CD14-positive monocyte (primary cell): Measurements from ENCODE around the gene ZNF774. TPM values are rescaled to one million over a fixed set of nuclear protein-coding genes. Genes with fewer than 3 reads are reported as not detected.

ENCODE experiments used
- DNase-seq, 3 donors: peaks; one replicate each; pipeline ENCODE4 v3.0.0-alpha.2; 2011 to 2022
- H2AFZ ChIP-seq: 2 replicates; pipeline ENCODE4 v1.6.0; 2012; ENCODE audit warnings: mild to moderate bottlenecking, low read depth, low read length, inconsistent platforms; ENCODE audit not compliant: insufficient read depth, poor library complexity, severe bottlenecking
- H3K27ac ChIP-seq, 2 donors: 1 replicate in 1 of 2; 2 replicates in 1 of 2; pipeline ENCODE4 v1.5.1; 2012 to 2013; ENCODE audit warnings: low read length in 2 of 2, control low read depth in 1 of 2, inconsistent platforms in 1 of 2, low read depth in 1 of 2, mild to moderate bottlenecking in 1 of 2
- H3K27me3 ChIP-seq, 2 donors: one replicate each; pipeline versions ENCODE4 v1.6.0 to v1.6.1; 2011 to 2013; ENCODE audit warnings: low read length in 2 of 2; ENCODE audit not compliant: control insufficient read depth in 2 of 2, insufficient read depth in 2 of 2
- H3K36me3 ChIP-seq, 2 donors: replicated peaks in 1 of 2; 1 replicate in 1 of 2; 2 replicates in 1 of 2; pipeline versions ENCODE4 v1.5.1 to v1.6.1; 2012 to 2013; ENCODE audit warnings: low read length in 2 of 2, control low read depth in 1 of 2, inconsistent platforms in 1 of 2, mild to moderate bottlenecking in 1 of 2; ENCODE audit not compliant: insufficient read depth in 2 of 2, control insufficient read depth in 1 of 2
- H3K4me1 ChIP-seq, 2 donors: 1 replicate in 1 of 2; 2 replicates in 1 of 2; pipeline versions ENCODE4 v1.5.1 to v1.6.1; 2012 to 2013; ENCODE audit warnings: low read length in 2 of 2, control low read depth in 1 of 2, inconsistent platforms in 1 of 2, mild to moderate bottlenecking in 1 of 2, moderate library complexity in 1 of 2; ENCODE audit not compliant: insufficient read depth in 2 of 2, control insufficient read depth in 1 of 2
- H3K4me2 ChIP-seq: replicated peaks from 2 replicates; pipeline ENCODE3; 2012; ENCODE audit warnings: low read length, moderate library complexity, mild to moderate bottlenecking; ENCODE audit not compliant: poor library complexity, severe bottlenecking; ENCODE audit errors: extremely low read depth
- H3K4me3 ChIP-seq, 3 experiments: fragments of 200-600 bp in 1 of 3; sonication (generic) in 1 of 3; replicated peaks in 1 of 3; 1 replicate in 2 of 3; 2 replicates in 1 of 3; pipeline ENCODE4 v1.5.1; 2011 to 2013; ENCODE audit warnings: low read length in 3 of 3, mild to moderate bottlenecking in 3 of 3, control low read depth in 2 of 3, low read depth in 2 of 3, inconsistent platforms in 1 of 3, moderate library complexity in 1 of 3
- H3K79me2 ChIP-seq: 2 replicates; pipeline ENCODE4 v1.6.0; 2012; ENCODE audit warnings: mild to moderate bottlenecking, control low read depth, inconsistent platforms, low read length, moderate library complexity; ENCODE audit not compliant: insufficient read depth
- H3K9ac ChIP-seq: 2 replicates; pipeline ENCODE4 v1.6.0; 2017; ENCODE audit warnings: low read length, mild to moderate bottlenecking; ENCODE audit not compliant: insufficient read depth, poor library complexity, severe bottlenecking
- H3K9me3 ChIP-seq, 2 donors: replicated peaks in 1 of 2; 1 replicate in 1 of 2; 2 replicates in 1 of 2; pipeline versions ENCODE4 v1.5.1 to v1.6.1; 2012 to 2013; ENCODE audit warnings: low read length in 2 of 2, control low read depth in 1 of 2; ENCODE audit not compliant: control insufficient read depth in 1 of 2, insufficient read depth in 1 of 2
- H4K20me1 ChIP-seq: 2 replicates; pipeline ENCODE4 v1.6.0; 2012; ENCODE audit warnings: mild to moderate bottlenecking, low read length, control low read depth, moderate library complexity; ENCODE audit not compliant: insufficient read depth
- H3K27ac Mint-ChIP-seq, 7 donors: one replicate each; pipeline ENCODE4 v1.8.0; 2020; ENCODE audit warnings: mild to moderate bottlenecking in 7 of 7, mixed read lengths in 7 of 7, moderate library complexity in 6 of 7, inconsistent platforms in 2 of 7
- H3K27me3 Mint-ChIP-seq, 3 donors: one replicate each; pipeline ENCODE4 v1.8.0; 2021 to 2022; ENCODE audit warnings: low read depth in 3 of 3, mild to moderate bottlenecking in 3 of 3, mixed read lengths in 3 of 3, moderate library complexity in 3 of 3, inconsistent platforms in 1 of 3
- H3K36me3 Mint-ChIP-seq, 2 donors: one replicate each; pipeline ENCODE4 v1.8.0; 2020; ENCODE audit warnings: mixed read lengths in 2 of 2, inconsistent platforms in 1 of 2, mild to moderate bottlenecking in 1 of 2
- H3K4me1 Mint-ChIP-seq: one replicate; pipeline ENCODE4 v1.8.0; 2020; ENCODE audit warnings: mild to moderate bottlenecking, mixed read lengths
- H3K4me3 Mint-ChIP-seq, 2 donors: one replicate each; pipeline ENCODE4 v1.8.0; 2020; ENCODE audit warnings: mild to moderate bottlenecking in 2 of 2, mixed read lengths in 2 of 2, moderate library complexity in 1 of 2
- H3K9me3 Mint-ChIP-seq, 7 donors: one replicate each; pipeline ENCODE4 v1.8.0; 2020 to 2022; ENCODE audit warnings: mixed read lengths in 7 of 7, mild to moderate bottlenecking in 6 of 7, moderate library complexity in 6 of 7, inconsistent platforms in 2 of 7
- CTCF ChIP-seq: fragments of 200-600 bp; IDR thresholded peaks from one replicate; pipeline ENCODE4 v1.8.0; 2022; ENCODE audit warnings: antibody characterized with exemption, mild to moderate bottlenecking
- WGBS: methylation state at CpG from one replicate; pipeline ENCODE4 v1.1.5; 2013; ENCODE audit warnings: missing lambda C conversion rate; ENCODE audit not compliant: insufficient coverage; 5-methylcytosine and 5-hydroxymethylcytosine counted together
- intact Hi-C, 2 donors: fragments of 100-400 bp; cut with micrococcal nuclease; formaldehyde crosslinking; loops; one replicate each; pipeline versions ENCODE4 v1.15.0 to v1.15.1; 2023
- polyA plus RNA-seq, 3 donors: library from polyadenylated mRNA; depleted of rRNA in 1 of 3; unstranded in 2 of 3; stranded (reverse) in 1 of 3; fragments of 300-500 nt in 2 of 3; fragments of >200 nt in 1 of 3; fragmentation: Illumina TruSeq in 2 of 3; gene quantifications; 1 replicate in 2 of 3; 2 replicates in 1 of 3; pipeline ENCODE4 v1.2.3, GENCODE V29; 2012 to 2021

The ZNF774 gene
- polyA plus RNA-seq, 3 donors: 0.12 to 0.23 TPM; not detected in 1

DNA sequence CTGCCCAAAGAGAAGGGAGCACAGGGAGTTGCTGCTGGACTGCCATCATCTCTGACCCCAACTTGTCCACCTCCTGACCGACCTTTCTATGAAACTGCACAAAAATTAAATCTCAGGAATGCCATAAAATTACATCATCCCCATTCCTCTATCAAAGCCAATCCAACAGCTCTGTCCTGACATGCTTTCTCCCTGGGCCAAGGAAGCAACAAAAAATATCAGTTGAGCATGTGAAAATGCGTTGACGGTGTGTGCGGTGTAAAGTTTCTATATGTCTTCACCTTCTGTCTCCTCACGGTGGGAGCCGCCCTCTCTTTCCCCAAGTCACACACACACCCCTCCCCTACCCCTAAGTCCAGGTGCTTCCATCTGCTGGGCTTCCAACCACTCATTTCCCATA lies 3.6 kb upstream of the ZNF774 start:
- H3K27me3 Mint-ChIP-seq: peaks cover 2 to 6% (median 5%) of the 10 kb centered on the region in 3 donors
- peaks cover 0 to 3% of the 10 kb centered on the region in 2 donors for H3K36me3 Mint-ChIP-seq
- Histone ChIP-seq H3K79me2 (no peaks in the 10 kb centered on the region), H3K27me3 (no peaks in the 10 kb centered on the region), H3K36me3 (no peaks in the 10 kb centered on the region), H3K4me1 (peaks cover 43 to 50% of the 10 kb centered on the region in 2 donors), H4K20me1 (no peaks in the 10 kb centered on the region), H2AFZ (no peak overlapping the region), H3K4me3 (no peak overlapping the region), H3K9ac (no peak overlapping the region), H3K4me2 (no peak overlapping the region), H3K9me3 (no peaks in the 10 kb centered on the region), H3K27ac (no peak overlapping the region)
- no peaks in the 10 kb centered on the region for H3K9me3 Mint-ChIP-seq
- no peak overlapping the region for H3K4me3 Mint-ChIP-seq
- DNase-seq: no peak
- no peak for TF ChIP-seq CTCF
- H3K27ac Mint-ChIP-seq: peak overlapping the region in 2 of 7 donors; percentile 4 to 58
- intact Hi-C loops: no loop called here
- peaks cover 46% of the 10 kb centered on the region for H3K4me1 Mint-ChIP-seq
- 60% methylated on average over 1 of the region's 6 CpGs for WGBS

DNA sequence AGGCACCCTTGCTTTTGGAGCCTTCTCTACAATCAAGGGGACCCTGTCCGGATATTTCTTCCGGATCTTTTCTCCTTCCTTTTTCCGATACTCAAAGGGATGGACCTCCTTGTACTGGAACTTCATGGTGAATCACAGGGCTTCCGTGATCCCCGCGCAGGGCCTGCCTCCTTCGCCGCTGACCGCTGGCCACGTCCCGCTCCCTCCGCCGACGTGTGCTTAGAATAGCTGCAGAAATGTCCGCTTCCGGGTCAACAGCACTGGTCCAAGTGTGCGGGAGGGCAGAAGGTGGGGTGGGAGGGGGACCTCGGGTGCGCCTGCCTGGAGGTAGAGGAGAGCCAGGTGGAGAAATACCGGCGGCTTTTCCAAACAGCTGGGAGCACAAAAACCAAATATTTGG lies 3.0 kb upstream of the ZNF774 start:
- DNase-seq: no peak
- Mint-ChIP-seq H3K36me3 (peaks cover 0 to 3% of the 10 kb centered on the region in 2 donors), H3K9me3 (no peaks in the 10 kb centered on the region), H3K4me3 (no peak overlapping the region), H3K4me1 (peaks cover 40% of the 10 kb centered on the region), H3K27me3 (peaks cover 2 to 6% (median 5%) of the 10 kb centered on the region in 3 donors), H3K27ac (no peak overlapping the region)
- Histone ChIP-seq H3K4me1 (peaks cover 37 to 44% of the 10 kb centered on the region in 2 donors), H3K27ac (no peak overlapping the region), H3K9ac (no peak overlapping the region), H3K9me3 (no peaks in the 10 kb centered on the region), H3K36me3 (no peaks in the 10 kb centered on the region), H3K4me2 (no peak overlapping the region), H3K79me2 (no peaks in the 10 kb centered on the region), H2AFZ (no peak overlapping the region), H3K27me3 (no peaks in the 10 kb centered on the region), H4K20me1 (no peaks in the 10 kb centered on the region), H3K4me3 (no peak overlapping the region)
- 98% methylated on average over 16 of the region's 21 CpGs for WGBS
- intact Hi-C loops: no loop called here
- no peak for TF ChIP-seq CTCF
